ENCODE measurements around the gene ANO8.
A peak's percentile ranks its signal among the peaks of the same experiment; 100 is the strongest.

Gene ANO8

DNA sequence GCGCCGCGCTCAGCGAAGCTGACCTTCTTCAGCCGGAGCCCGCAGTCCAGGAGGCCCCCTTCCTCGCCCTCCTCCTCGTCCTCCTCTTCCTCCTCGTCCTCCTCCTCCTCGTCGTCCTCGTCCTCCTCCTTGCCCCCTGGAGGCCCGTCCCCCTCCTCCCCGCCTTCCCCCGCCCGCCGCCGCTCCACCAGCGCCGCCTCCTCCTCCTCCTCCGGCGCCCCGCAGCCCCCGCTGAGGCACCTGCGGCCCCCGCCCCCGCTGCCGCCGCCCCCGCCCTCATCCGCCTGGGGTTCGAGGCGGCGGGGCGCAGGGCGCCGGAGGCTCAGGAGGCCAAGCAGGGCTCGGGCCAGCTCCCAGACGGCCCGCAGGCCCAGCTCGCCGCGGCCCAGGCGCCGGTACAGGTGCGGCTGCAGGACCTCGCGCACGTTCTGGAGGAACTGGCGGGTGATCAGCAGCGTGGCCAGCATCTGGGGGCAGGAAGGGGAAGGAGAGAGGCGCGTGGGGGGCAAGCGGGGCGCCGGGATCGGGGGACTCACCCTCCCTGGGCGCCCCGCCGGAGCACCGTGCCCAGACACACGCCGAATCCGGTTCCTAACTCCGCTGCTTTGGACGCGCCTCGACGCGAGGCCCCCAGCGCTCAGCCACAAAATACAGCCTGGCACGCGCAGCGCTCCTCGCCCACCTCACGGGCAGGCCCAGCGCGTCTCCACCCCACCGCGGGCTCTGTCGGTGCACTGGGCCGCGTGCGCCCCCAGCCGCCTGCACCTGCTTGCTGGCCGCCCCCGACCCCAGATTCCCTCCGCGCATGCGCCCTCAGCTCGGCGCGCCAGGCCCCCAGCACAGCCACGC, 5.9 kb downstream of the ANO8 start:
- no peak for DNase-seq (ENCODE audit: low read depth)

DNA sequence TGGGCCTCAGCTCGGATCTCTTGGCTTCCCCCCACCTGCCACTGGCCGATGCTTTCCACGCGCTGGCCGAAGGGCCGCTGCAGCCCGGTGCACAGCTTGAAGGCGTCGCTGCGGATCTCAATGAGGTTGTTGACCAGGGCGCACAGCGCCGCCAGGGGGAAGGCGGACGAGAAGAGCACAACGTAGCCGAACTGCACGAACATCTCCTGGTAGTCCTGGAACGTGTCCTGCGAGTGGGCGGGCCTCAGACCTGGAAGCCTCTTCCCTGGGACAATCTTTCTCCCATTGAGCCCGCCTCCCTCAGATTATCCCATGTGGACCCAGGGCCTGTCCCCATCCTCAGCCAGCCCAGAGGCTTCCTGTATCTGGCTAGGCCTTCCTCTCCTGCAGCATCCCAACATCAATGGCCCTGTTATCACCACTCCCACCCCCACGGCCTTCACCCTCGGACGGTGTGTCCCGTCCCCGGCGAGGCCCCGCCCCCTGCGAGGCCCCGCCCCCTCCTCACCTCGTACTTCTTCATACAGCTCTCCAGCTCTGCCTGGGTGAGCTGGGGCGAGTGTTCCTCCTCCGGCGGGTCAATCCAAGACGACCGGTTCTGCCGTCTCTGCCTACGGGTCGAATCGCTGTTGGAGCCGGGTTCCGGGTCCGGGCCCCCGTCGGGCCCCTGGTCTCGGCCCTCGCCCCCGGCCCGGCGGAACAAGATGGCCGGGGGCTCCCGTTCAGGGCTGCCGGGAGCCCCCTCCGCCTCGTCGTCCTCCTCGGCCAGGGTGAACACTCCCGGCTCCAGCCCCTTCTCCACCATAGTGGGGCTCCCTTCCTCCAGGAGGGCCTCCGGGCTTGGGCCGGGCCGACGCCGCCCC, 6.8 kb downstream of the ANO8 start:
- DNase-seq (ENCODE audit: low read depth), result no peak

DNA sequence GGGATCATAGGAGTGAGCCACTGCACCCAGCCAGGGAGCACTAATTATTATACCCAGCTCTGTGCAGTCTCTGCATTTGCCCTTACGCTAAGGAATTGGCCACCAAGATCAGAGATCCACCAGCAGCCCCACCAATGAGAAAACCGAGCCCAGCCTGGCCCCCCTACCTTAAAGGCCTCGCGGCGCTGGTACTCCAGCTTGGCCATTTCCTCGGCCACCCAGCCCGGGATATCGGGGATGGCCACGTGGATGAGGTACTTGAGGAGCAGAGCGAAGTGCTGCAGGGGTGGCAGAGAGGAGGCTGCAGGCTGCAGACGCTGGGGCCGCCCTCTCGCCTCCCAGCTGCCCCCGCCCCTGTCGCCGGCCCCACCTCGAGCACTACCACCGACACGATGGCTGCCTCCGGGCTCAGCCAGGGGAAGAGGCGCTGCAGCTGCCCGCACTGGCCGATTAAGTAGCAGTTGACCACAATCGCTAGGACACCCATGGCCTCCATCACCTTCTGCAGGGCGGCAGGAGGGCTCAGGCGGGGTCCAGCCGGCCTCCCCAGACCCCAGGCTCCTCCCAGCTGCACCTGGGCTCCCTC, 7.5 kb downstream of the ANO8 start:
- DNase-seq (ENCODE audit: low read depth), result no peak

DNA sequence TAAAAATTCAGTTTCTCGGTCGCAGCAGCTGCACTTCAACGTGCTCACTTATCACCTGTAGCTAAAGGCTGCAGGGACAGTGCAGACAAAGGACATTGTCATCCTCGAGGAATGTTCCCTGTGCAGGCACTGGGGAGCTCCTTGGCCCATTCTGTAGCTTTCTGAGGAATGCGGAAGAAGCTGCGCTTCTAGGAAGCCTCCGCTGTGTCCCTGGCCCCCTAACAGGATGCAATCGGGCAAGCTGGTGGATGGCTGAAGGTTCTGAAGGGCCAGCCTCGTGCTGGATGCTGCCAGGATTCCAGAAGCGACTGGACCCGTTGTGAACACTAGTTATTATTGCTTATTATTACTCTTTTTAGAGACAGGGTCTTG, 8.1 kb downstream of the ANO8 start:
- DNase-seq (ENCODE audit: low read depth), result no peak

DNA sequence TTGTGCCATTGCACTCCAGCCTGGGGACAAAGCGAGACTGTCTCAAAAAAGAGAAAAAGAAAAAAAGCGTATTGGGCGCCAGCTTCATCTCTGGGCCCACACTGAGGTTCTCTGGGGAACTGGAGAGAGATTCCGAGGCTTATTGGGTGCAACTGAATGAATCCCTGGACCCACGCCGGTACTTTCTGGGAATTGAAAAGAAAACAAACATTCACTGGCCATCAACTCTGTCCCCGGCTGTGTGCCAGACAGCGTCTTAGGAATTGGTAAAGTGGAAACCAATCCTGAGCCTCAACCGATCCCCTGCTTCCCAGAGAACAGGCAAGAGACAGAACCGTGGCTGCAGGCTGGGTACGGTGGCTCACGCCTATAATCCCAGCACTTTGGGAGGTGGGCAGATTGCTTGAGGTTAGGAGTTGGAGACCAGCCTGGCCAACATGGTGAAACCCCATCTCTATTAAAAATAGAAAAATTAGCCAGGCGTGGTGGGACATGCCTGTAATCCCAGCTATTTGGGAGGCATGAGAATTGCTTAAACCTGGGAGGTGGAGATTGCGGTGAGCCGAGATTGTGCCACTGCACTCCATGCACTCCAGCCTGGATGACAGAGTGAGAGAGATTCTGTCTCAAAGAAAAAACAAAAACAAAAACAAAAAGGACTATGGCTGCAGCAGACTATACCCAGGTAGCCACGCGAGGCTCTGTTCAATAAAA, 8.6 kb downstream of the ANO8 start:
- peak; percentile 44 for DNase-seq (ENCODE audit: low read depth)

DNA sequence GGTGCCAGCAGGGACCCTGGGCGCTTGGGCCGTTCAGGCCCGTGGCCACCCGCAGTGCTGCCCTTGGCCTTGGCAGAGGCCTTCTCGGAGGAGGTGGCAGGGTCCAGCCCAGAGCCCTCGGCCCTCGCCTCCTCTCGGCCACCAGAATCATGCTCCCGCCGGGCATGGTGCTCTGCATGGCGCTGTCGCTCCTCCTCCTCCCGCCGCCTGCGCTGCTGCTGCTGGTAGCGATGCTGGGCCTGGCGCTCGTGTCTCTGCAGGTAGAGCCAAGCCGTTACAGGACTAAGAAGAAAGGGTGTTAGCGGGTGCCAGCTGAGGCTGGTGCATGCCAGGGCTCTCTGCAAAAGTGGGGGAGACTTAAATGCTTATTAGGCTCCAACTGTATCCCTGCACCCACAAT, 9.5 kb downstream of the ANO8 start:
- DNase-seq (ENCODE audit: low read depth), result no peak

DNA sequence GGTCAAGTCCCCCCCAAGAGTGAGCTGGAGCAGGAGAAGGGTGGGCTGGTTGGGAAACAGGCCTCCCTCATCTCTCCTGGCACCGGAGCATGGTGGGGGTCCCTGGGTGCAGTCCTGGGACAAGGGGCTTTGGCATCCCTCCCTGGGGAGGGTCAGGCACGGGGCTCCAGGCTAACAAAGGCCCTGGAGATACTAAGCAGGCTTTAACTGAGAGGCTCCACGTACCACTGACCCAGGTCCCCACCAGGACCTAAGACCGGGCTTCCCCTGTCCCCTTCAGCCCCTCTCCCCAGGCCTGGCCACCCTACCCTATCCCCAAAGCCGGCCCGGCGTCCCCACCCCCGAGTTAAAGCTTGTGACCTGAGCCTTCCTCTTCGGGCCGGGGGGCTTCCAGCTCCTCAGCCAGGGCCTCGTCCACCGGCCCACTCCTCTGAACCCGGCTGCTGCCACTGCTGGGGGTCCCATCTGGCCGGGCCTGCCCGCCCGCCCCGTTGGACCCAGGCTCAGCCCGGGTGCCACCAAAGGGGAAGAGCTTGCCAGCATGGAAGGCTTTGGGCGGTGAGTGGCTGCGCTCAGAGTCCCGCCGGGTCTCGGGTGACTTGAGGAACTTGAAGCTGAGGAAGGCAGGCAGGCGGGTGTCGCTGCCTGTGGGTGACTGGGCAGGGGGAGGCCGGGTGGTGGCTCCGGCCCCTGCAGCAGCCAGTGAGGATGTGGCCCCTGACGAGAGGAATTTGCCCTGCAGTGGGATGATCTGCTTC, 10.1 kb downstream of the ANO8 start:
- no peak for DNase-seq (ENCODE audit: low read depth)

DNA sequence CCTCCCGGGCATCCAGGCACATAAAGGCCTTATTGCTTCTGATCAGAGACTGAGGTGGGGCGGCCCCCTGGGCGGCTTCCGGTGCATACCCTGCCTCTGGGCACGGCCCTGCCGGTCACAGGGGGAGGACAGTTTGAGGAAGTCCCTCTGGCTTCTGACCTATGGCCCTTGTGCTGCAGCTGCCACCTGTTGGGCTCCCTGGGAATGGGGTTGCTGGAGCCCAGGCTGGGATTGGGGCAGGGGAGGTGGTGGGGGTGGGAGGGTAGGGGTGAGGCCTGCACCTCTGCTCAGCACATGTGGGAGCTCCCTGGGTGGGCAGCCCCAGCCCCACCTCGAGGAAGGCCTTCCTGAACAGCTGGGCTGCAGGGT, 10.7 kb downstream of the ANO8 start:
- no peak for DNase-seq (ENCODE audit: low read depth)

DNA sequence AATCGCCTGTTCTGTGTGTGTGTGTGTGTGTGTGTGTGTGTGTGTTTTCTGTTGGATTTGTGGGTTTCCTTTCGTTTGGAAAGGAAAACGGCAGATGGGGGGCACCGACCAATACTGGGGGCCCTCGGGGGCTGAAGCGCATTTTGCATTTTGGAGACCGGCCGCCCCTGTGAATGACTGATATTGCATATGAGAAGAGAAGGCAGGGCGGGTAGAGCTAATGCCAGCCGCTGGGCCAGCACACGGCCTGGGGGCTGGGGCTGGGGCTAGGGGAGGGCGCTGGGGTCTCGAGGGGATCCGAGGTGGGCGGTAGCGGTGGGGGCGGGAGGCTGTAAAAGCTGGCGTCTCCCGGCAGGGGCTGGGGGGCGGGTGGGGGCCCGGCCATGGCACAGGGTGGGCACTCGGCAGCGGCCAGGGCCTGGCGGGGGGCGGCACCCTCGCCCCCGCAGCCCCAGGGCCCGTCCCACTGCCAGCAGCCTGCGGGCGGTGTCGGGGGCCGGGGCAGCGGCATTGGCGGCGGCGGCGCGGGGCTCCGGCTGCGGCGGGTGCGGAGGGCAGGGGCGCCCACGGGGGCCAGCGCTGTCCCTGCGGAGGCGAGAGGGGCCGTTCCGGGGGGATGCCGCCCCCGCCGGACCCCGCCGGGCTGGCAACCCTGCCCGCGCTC, 11.2 kb downstream of the ANO8 start:
- no peak for DNase-seq (ENCODE audit: low read depth)

DNA sequence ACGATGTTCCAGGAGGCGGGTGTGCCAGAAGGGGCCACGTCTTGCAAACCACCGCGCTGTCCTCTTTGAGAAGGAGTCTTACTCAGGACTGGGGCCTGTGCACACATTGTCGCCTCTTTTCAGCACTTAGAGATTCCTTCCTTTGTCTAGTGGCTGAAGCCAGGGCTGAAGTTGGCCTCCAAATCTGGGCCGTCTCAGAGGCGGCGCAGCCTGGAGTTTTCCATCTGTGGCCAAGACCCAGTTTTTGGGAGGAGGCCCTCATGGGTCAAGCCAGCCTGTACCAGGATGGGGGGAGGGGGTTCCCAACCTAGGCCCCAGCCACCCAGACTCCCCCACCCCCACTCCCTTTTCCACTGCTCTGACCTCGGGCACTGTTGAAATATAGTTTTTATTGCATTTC, 11.8 kb downstream of the ANO8 start:
- no peak for DNase-seq (ENCODE audit: low read depth)

DNA sequence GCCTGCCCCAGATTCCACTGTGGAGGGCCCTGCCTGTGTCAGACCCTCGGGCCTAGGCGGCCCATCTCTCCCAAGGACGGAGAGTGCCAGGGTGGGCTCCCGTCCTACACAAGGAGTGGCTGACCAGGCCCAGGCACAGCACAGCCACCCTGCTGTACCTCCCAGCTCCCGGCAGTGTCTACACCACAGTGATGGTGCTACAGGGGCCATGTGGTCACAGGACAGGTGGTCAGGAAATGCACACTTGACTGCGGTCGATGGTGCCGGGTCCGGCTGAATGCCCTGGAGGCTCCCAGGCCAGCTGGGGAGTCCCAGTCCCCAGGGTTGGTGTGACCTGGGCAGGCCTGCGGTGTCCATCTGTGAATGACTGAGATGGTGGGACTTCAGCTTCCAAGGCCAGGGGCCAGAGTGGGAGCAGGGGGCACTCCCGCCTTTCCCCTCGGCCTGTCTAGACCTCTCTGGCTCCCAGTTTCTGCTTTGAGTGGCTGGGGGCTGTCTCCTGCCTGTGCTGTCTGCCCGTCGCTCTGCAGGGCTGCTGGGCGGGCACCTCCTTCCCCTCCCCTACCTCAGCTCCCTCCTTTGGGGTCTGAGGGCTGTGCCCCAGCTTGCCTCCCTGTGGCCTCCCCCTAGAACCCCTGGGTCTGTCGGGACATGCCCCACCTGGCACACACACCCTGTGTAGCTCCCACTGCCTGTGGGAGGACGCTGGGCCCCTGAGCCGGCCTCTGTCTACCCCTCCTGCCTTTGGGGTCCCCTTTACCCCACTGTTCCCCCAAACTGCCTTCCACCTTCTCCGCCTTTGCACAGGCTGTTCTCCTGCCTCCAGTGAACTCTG, 12.8 kb downstream of the ANO8 start:
- DNase-seq (ENCODE audit: low read depth), result no peak

DNA sequence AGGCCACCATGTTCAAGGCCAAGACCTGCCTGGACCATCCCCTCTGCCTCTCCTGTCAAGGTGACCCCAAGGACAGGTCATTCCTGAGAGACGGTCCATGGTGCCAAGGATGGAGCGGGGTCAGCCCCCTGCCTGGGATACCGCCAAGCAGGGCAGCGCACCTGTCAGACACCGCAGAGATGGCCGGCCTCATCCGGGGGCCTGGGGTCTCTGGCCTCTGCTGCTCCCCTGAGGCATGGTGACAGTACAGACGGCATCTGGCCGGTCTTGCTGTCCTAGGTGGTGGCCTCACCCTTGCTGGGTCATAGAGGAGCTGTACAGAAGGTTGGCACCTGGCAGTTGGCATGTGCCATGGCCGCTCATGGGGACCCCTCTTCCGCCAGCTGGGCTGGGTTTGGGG, 14.2 kb downstream of the ANO8 start:
- no peak for DNase-seq (ENCODE audit: low read depth)

DNA sequence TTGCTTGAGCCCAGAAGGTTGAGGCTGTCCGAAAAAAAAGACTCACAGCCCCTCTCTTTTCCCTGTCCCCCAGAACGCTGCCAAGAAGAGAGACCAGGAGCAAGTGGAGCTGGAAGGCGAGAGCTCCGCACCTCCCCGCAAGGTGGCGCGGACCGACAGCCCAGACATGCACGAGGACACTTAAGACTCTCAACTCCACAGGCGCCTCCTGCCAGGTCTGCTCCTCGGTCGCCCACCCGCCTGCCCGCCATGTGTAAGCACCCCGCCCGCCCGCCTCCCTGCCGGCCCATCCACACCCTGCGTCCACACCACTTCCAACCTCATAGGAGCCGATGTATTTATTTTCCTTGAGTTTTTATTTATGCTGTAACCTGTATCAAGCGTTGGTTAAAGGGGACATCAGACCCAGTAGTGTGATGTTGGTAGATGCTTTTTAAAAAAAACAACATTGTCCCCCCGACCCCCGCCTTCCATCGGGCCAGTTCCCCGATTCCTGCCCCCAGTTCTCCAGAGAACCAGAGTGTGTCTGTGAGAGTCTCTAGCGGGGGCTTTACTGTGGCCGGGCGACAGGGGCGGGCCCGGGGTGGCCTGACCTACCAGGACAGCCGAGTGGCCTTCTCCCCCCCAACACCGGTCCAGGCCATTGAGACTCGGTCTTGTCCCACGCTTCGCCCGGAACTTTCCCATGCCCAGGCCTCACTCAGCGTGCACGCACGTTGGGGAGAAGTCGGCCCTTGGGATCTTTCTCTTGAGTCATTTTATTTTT, 15.0 kb downstream of the ANO8 start:
- no peak for DNase-seq (ENCODE audit: low read depth)

DNA sequence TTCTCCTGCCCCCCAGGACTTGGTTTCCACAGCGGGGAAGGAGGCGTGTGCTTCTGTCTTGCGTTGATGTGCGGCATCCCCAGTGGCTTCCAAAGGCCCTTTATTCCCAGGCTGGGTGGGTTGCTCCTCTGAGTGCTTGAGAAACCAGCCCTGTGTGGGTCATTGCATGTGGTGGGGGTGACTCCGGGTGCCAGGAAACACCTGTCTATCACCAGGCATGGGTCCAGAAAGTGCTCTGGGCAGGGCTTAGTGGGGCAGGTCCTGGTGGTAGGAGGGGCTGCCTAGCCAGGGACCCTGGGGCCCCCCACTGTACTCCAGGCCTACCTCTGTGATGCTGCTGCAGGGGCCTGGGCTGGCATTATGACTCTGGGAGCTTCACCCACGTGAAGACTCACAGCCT, 15.7 kb downstream of the ANO8 start:
- DNase-seq (ENCODE audit: low read depth), result no peak

DNA sequence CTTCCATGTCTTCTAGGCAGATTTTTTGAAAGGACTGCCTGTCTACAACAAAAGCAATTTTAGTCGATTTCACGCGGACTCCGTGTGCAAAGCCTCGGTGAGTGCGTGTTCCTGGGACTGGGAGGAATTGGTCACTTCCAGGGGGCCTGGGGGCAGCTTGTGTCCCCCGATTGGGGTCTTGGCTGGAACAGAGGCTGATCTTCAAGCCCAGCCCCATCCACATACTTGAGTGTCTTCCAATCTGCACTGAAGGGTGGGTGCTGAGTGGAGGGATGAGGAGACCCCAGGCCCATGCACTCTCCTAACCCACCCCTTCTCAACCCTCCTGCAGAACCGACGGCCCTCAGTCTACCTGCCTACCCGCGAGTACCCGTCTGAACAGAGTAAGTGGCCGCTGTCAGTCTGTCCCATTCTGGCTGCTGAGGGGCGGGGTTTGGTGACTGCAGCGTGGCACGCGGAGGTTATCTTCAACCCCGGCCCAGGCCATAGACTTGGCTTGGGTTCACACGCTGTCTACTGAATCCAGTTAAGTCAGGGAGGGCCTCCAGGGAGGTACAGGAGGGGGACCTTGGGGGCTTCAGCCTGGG, 20.6 kb downstream of the ANO8 start:
- no peak for DNase-seq (ENCODE audit: low read depth)

DNA sequence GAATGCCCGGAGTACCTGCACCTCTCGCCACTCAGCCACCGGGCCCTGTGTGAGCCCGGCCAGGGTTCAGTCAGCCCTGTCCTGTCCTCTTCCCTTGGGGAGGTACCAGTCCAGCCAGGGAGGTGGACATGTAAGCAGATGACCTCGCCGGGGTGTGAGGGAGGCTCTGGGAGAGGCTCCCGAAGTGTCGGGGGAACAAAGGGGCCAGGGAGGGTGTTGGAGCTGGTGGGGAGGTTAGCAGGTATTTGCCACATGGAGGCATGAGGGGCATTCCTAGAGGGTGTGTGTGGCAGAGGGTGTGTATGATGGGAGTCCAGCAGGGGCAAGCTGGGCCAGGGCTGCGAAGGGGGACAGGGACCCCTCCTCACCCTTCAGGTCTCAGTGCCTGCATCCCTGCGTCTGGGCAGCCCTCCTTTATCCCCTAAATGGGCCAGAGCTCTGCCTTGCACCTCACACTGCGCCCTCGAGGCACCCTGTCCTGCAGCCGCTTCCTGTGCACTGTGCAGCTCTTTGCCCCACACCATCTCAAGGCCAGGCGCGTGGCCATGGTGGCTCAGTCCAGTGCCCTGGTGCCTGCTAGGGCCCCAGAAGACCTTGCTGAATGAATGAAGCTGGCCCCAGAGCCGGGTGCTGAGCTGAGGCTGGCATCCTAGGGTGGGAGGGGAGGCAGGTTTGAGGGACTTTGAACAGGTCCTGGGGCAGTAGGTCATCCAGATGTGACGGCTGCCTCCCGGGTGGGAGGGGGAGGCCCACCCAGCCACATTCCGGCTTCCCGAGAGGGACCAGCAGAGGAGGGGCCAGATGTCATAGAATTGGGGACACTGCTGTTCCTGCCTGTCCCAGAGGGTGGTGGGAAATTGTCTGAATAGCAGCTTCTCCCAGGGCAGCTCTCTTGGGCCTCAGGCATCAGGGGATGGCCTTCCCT, 22.2 kb downstream of the ANO8 start:
- no peak for DNase-seq (ENCODE audit: low read depth)

DNA sequence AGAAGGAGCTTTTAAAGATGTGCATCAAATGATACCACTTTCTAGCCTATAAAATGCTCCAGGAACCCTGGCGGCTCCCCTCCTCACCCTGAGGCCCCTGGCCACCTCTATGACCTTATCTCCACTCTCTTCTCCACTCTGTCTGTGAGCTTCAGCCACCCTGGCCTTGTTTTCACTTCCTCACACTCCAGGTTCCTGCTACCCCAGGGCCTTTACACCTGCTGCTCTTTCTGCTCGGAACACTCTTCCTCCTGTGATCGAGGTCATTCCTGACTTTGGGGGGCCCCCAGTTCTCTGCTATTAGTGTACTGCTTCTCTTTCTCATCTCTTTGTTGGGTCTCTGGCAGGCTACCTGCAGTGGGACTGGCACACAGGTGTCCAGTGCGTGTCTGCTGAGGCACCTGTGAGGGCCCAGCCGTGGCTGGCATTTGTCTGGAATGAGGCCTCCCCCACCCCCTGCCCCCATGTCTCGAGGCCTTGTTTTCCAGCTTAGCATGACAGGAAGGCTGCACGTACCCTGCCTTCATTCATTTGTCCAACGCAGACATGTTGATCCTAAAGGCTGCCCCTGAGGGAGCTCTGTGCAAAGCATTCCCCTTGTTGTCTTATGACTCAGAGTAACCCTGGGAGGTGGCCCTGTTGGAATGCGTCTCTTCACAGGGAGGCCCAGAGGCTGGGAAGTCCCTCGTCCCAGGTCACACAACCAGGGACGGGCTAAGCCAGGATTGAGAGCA, 23.0 kb downstream of the ANO8 start:
- peak; percentile 90 for DNase-seq (ENCODE audit: low read depth)
